PC-3 (cell line): ENCODE results near the gene KCNA2. TPM values are rescaled to one million over a fixed set of nuclear protein-coding genes. Genes with fewer than 3 reads are reported as not detected.

Source experiments
- ATAC-seq: fragments of 200-7000 bp; cut with Tn5 transposase; 2 replicates; pipeline ENCODE4 v1.9.1; 2020; ENCODE audit warnings: mild to moderate bottlenecking, moderate library complexity
- BruUV-seq: library from RNA; stranded (reverse); fragments of 400-500 nt; replicated peaks from 2 replicates; lab custom pipeline; 2021; lab: Mats Ljungman, UMichigan
- CTCF ChIA-PET: fragments of 300-600 bp; sonication (Branson Sonifier 250); formaldehyde crosslinking; loops from one replicate; lab custom pipeline; 2022; ENCODE audit warnings: antibody characterized with exemption; lab: Charles Lee
- POLR2A ChIA-PET: fragments of 300-600 bp; sonication (Branson Sonifier 250); formaldehyde crosslinking; loops from one replicate; lab custom pipeline; 2022; ENCODE audit warnings: antibody characterized with exemption; ENCODE audit not compliant: unreplicated experiment; lab: Charles Lee
- DNase-seq: peaks from one replicate; pipeline ENCODE4 v3.0.0-alpha.2; 2015
- H2AFZ ChIP-seq: fragments of 300-600 bp; sonication (generic); 2 replicates; pipeline ENCODE4 v1.6.0; 2016; ENCODE audit warnings: antibody characterized with exemption, low read length
- H3F3A ChIP-seq: fragments of 300-600 bp; sonication (generic); one replicate; pipeline ENCODE4 v1.6.0; 2017; ENCODE audit warnings: antibody characterized with exemption, low read length, control low read depth, mild to moderate bottlenecking; ENCODE audit not compliant: unreplicated experiment
- H3K27ac ChIP-seq: fragments of 300-600 bp; sonication (generic); 2 replicates; pipeline ENCODE4 v1.5.1; 2016; ENCODE audit warnings: mild to moderate bottlenecking, low read length
- H3K27me3 ChIP-seq: fragments of 300-600 bp; sonication (generic); 2 replicates; pipeline ENCODE4 v1.6.1; 2016; ENCODE audit warnings: low read length, mixed read lengths
- H3K36me3 ChIP-seq: fragments of 300-600 bp; sonication (generic); 2 replicates; pipeline ENCODE4 v1.6.1; 2016; ENCODE audit warnings: low read depth, mixed run types, low read length, mixed read lengths
- H3K4me1 ChIP-seq: fragments of 300-600 bp; sonication (generic); 2 replicates; pipeline ENCODE4 v1.5.1; 2016; ENCODE audit warnings: low read length; ENCODE audit not compliant: insufficient read depth
- H3K4me2 ChIP-seq: fragments of 300-600 bp; sonication (generic); 2 replicates; pipeline ENCODE4 v1.6.0; 2016; ENCODE audit warnings: low read length
- H3K4me3 ChIP-seq: fragments of 300-600 bp; sonication (generic); 2 replicates; pipeline ENCODE4 v1.5.1; 2016; ENCODE audit warnings: mild to moderate bottlenecking, low read length, mixed read lengths
- H3K79me2 ChIP-seq: fragments of 300-600 bp; sonication (generic); 2 replicates; pipeline ENCODE4 v1.6.1; 2017; ENCODE audit warnings: low read length, mixed read lengths
- H3K9ac ChIP-seq: fragments of 300-600 bp; sonication (generic); 2 replicates; pipeline ENCODE4 v1.6.0; 2016; ENCODE audit warnings: mild to moderate bottlenecking, low read length
- H3K9me2 ChIP-seq: fragments of 300-600 bp; sonication (generic); replicated peaks from 2 replicates; pipeline ENCODE4 v1.6.1; 2016; ENCODE audit warnings: mixed run types, low read length, mixed read lengths
- H3K9me3 ChIP-seq: fragments of 300-600 bp; sonication (generic); 2 replicates; pipeline ENCODE4 v1.6.1; 2016; ENCODE audit warnings: low read length, mixed read lengths
- H4K20me1 ChIP-seq: fragments of 300-600 bp; sonication (generic); 2 replicates; pipeline ENCODE4 v1.6.1; 2016; ENCODE audit warnings: low read length, mixed read lengths
- CTCF ChIP-seq: fragments of 300-600 bp; sonication (generic); conservative IDR thresholded peaks from 2 replicates; pipeline ENCODE4 v1.5.1; 2017; ENCODE audit warnings: antibody characterized with exemption, low read depth, mild to moderate bottlenecking, low read length
- EZH2 ChIP-seq: fragments of 300-600 bp; sonication (generic); IDR thresholded peaks from one replicate; pipeline ENCODE4 v1.6.1; 2017; ENCODE audit warnings: antibody characterized with exemption, mild to moderate bottlenecking, low read length; ENCODE audit not compliant: unreplicated experiment
- EZH2phosphoT487 ChIP-seq: fragments of 300-600 bp; sonication (generic); IDR thresholded peaks from 2 replicates; pipeline ENCODE4 v1.6.1; 2018; ENCODE audit warnings: mild to moderate bottlenecking, antibody characterized with exemption, low read length, borderline replicate concordance
- intact Hi-C: fragments of 100-400 bp; cut with micrococcal nuclease; formaldehyde crosslinking; loops from 2 replicates; pipeline ENCODE4 v1.9.0; 2023
- total RNA-seq: library from RNA; depleted of rRNA; stranded (reverse); fragments of >200 nt; gene quantifications from 2 replicates; pipeline ENCODE4 v1.2.3, GENCODE V29; 2014

Gene KCNA2
- total RNA-seq, 1 experiment from 2014 or later: not detected

- no peak overlapping the region for H3K9ac ChIP-seq
- H3K9me2 ChIP-seq: no peaks in the 10 kb centered on the region
- POLR2A ChIA-PET: no interaction called here
- no peak overlapping the region for H3K27ac ChIP-seq
- DNase-seq (no peak), ATAC-seq (no peak)
- H2AFZ ChIP-seq: no peak overlapping the region
- no peaks in the 10 kb centered on the region for H4K20me1 ChIP-seq
- no peaks in the 10 kb centered on the region for H3K4me1 ChIP-seq
- no peak overlapping the region for H3K4me3 ChIP-seq
- no TSS peak for BruUV-seq
- TF ChIP-seq EZH2phosphoT487 (no peak), EZH2 (no peak), CTCF (no peak)
- H3K79me2 ChIP-seq: no peaks in the 10 kb centered on the region
- H3F3A ChIP-seq: no peaks in the 10 kb centered on the region
- H3K9me3 ChIP-seq: no peaks in the 10 kb centered on the region
- peaks cover 21% of the 10 kb centered on the region for H3K27me3 ChIP-seq
- H3K36me3 ChIP-seq: no peaks in the 10 kb centered on the region
- no peak overlapping the region for H3K4me2 ChIP-seq
- intact Hi-C loops: no loop called here
- CTCF ChIA-PET: interaction anchor here (0.7 kb wide), 1 partner anchor 159 kb away, joined by 3 read pairs; no protein-coding TSS in a partner anchor
These were observed 22.4 kb upstream of the KCNA2 start for GRCh38 chr1:110628323-110629105.

- BruUV-seq: no TSS peak
These were observed 21.6 kb upstream of the KCNA2 start for GRCh38 chr1:110627764-110628163.

More at GRCh38 chr1:110627764-110628163, 21.6 kb upstream of the KCNA2 start:
- peaks cover 28% of the 10 kb centered on the region for H3K27me3 ChIP-seq
- no peak overlapping the region for H3K9ac ChIP-seq
- no peak for DNase-seq
- no peak overlapping the region for H3K27ac ChIP-seq
- CTCF ChIA-PET: no interaction called here
- no peaks in the 10 kb centered on the region for H3K4me1 ChIP-seq
- intact Hi-C loops: no loop called here
- H3K9me3 ChIP-seq: no peaks in the 10 kb centered on the region
- no peak overlapping the region for H3K4me3 ChIP-seq
- H3K9me2 ChIP-seq: no peaks in the 10 kb centered on the region
- POLR2A ChIA-PET: no interaction called here
- H4K20me1 ChIP-seq: no peaks in the 10 kb centered on the region
- H3K4me2 ChIP-seq: no peak overlapping the region
- H3K36me3 ChIP-seq: no peaks in the 10 kb centered on the region
- no peak for TF ChIP-seq EZH2phosphoT487
- no peak for TF ChIP-seq CTCF
- no peak for TF ChIP-seq EZH2
- ATAC-seq: no peak
- H3F3A ChIP-seq: no peaks in the 10 kb centered on the region
- H3K79me2 ChIP-seq: no peaks in the 10 kb centered on the region
- no peak overlapping the region for H2AFZ ChIP-seq
